ENCODE data around the gene HSPD1. TPM values are rescaled to one million over a fixed set of nuclear protein-coding genes. Genes with fewer than 3 reads are reported as not detected.
"Not testable (repeated sequence)": the region's sequence is repeated elsewhere in the genome, so short reads cannot be mapped to it uniquely, and the experiment has no call there.

Gene HSPD1
- total RNA-seq, 2 donors from 2014 or later, result 646 to 811 TPM

DNA sequence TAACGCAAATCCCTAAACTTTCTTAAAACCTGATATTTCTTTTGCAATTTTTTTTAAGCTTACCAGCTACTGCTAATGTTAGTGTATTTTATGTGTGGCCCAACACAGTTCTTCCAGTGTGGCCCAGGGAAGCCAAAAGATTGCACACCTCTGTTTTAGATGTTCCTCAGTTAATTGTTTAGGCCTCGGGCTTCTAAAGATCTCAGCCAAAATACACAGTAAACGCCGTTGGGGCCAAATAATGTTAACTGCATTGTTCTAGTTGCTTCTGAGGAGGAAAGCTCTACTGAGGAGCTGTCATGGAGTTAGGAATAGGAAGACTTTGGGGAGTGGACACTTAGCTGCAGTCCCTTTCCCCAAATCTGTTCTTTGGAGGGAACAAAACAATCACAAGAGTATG, 2.6 kb upstream of the HSPD1 start:
- H3K36me3 Mint-ChIP-seq, result peaks cover 55 to 64% of the 10 kb centered on the region in 2 donors
- DNase-seq (ENCODE audit: low spot score in 2 of 2) (no peak), ATAC-seq (no peak)
- H3K27ac Mint-ChIP-seq, result peak overlapping the region; percentile 95 to 96
- H3K9me3 Mint-ChIP-seq, result no peaks in the 10 kb centered on the region

DNA sequence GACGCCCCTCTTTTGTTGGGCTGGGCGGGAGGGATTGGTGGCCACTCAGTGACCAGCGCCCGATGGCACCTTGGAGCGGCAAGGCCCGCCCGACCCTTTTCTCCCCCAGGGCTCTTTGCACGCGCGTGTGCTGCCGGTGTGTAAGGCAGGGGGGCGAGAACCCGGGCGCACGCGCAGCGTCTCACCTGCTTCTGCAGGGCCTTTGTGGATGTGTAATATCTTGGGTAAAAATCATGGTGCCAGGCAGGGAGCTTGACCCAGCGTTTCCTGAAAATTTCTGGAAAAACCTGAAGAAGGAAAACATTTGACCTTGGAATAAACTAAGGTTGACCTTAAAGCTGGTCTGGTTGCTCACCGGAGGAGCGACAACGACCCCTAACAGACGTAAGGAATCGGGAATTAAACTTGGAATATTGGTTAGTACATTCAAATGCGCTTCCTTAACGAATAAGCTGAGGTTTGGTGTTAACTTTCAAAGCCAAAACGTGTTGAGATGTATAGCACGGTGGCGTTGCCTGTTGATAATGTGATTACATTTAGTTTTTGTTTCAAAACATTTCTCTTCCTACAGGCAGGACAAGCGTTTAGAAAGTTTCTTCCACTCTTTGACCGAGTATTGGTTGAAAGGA, 977 bp upstream of the HSPD1 start:
- ATAC-seq (peak; percentile 0 to 2), DNase-seq (ENCODE audit: low spot score in 2 of 2) (no peak)
- no peaks in the 10 kb centered on the region for H3K9me3 Mint-ChIP-seq
- H3K36me3 Mint-ChIP-seq, result peaks cover 71 to 80% of the 10 kb centered on the region in 2 donors
- H3K27ac Mint-ChIP-seq, result peak overlapping the region; percentile 95 to 96

DNA sequence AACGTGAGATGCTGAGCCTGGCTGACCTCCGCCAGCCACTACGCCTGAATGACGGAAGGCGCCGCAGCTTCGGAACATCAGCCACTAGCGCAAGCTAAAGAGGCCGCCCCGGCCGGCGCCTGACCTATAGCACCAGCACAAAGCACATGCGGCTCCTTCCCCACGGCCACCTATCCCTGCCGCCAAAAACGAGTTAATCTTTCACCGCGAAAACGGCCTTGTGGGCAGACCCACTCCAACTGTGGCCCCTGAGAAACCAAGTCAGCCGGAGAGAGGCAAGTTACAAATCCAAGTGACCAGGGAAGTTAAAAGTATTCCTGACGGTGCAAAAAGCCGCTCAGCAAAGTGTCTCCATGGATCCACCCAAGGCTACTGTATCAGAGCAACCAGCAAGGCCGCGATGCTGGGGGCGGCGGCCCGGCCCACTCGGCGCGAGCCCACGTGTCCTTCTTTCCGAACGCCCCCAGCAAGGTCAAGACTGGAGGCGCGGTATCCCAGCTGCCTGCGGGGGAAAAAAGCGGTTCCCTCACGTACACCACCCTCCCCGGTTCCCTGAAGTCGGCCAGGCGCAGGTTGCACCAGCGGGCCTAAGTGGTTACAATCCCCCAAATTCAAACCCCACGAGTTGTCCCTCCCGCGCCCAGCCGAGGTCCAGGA, 575 bp downstream of the HSPD1 start:
- Mint-ChIP-seq H3K36me3 (peaks cover 73 to 81% of the 10 kb centered on the region in 2 donors), H3K27ac (peak overlapping the region; percentile 96 to 98), H3K9me3 (no peaks in the 10 kb centered on the region)
- ATAC-seq (peak in 1 of 2 donors; percentile 35), DNase-seq (ENCODE audit: low spot score in 2 of 2) (peak; percentile 56 to 80)

DNA sequence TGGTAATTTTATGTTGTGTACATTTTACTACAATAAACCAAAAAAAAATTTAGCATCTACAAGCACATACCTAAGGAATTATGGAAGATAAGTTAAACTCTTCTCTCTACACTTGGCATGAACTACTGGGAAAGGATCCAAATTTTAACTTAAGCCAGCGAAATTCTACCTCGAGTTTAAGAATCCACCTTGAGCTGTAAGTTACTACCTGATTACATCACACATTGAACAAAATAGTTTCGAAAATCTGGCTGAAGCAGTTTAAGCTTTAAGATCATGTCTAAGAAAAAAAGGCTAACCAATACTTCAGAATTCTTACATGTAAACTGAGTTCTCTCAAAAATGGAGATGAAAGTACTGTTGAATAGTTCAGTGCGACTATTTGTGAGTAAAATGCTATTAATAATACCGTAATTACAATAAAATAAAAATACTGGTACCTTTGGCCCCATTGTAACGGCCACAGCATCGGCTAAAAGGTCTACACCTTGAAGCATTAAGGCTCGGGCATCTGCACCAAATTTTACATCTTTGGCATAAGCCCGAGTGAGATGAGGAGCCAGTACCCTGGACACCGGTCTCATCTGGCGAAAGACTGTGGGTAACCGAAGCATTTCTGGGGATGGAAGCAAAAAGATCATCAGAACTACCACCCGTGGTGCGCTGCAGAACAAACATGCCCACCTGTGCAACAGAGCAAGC, 1.3 kb downstream of the HSPD1 start:
- ATAC-seq (no peak), DNase-seq (ENCODE audit: low spot score in 2 of 2) (no peak)
- peaks cover 67 to 76% of the 10 kb centered on the region in 2 donors for H3K36me3 Mint-ChIP-seq
- H3K27ac Mint-ChIP-seq, result peak overlapping the region; percentile 96 to 98
- H3K9me3 Mint-ChIP-seq, result no peaks in the 10 kb centered on the region

DNA sequence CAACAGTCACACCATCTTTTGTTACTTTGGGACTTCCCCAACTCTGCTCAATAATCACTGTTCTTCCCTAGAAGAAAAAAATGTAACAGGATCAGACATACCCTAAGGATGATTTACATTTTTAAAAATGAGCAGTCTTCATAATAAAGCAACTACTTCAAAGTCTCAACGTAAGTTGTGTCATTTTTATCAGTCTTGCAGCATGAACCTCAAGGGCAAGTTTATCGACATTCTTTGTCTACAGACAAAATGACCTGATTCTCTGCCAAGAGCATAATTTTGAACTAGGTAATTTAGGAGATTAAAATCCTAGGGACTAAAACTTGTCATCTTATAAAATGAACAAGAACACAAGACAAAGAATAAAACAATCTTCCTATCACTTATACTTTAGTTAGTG, 2.3 kb downstream of the HSPD1 start:
- no peak for DNase-seq (ENCODE audit: low spot score in 2 of 2)
- peaks cover 69 to 77% of the 10 kb centered on the region in 2 donors for H3K36me3 Mint-ChIP-seq
- peak overlapping the region; percentile 96 to 98 for H3K27ac Mint-ChIP-seq
- ATAC-seq, result no peak
- no peaks in the 10 kb centered on the region for H3K9me3 Mint-ChIP-seq

DNA sequence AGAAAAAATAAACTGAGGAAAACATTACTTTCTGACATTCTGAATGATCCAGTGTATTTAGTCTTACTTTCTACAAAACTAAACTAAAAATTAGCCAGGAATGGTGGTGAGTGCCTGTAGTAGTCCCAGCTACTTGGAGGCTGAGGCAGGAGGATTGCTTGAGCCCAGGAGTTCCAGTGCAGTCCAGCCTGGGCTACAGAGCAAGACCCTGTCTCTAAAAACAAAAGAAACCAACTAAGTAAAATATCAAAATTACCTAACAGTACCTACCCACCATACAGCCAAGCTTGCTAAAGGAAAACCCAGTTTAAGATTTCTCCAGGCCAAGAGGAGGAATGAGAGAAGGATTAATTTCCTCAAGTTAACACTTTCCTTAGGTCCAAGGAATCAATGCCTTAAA, 2.9 kb downstream of the HSPD1 start:
- H3K9me3 Mint-ChIP-seq, result no peaks in the 10 kb centered on the region
- peak overlapping the region; percentile 59 to 96 for H3K27ac Mint-ChIP-seq
- ATAC-seq, result no peak
- H3K36me3 Mint-ChIP-seq, result peaks cover 64 to 72% of the 10 kb centered on the region in 2 donors
- no peak for DNase-seq (ENCODE audit: low spot score in 2 of 2)

DNA sequence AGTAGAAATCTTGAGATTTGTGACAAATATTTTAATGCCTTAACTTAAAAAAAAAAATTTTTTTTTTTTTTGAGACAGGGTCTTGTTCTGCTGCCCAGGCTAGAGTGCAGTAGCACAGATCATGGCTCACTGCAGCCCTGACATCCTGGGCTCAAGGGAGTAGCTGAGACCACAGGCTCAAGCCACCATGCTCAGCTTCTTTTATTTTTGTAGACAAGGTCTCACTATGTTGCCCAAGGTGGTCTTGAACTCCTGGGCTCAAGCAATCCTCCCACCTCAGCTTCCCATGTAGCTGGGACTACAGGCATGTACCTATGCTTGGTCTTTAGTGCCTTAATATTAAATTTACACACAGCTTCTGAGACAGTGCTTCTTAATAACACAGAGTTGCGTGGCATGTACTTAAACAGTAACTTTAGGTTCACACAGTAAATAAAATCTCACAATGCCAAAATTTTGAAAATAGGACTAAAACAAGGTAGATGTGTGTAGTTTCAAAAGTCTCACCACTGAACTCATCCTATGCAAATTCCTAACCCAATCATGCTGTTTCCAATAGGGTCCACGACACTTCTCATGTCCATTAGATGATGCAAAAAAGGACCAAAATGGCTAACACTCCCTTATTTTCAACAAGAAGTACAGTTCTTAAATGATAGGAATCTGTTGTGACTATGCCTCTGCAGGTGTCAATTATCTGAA, 4.1 kb downstream of the HSPD1 start:
- Mint-ChIP-seq H3K27ac (peak overlapping the region; percentile 59 to 96), H3K9me3 (no peaks in the 10 kb centered on the region), H3K36me3 (peaks cover 60 to 72% of the 10 kb centered on the region in 2 donors)
- ATAC-seq, result no peak
- no peak for DNase-seq (ENCODE audit: low spot score in 2 of 2)

DNA sequence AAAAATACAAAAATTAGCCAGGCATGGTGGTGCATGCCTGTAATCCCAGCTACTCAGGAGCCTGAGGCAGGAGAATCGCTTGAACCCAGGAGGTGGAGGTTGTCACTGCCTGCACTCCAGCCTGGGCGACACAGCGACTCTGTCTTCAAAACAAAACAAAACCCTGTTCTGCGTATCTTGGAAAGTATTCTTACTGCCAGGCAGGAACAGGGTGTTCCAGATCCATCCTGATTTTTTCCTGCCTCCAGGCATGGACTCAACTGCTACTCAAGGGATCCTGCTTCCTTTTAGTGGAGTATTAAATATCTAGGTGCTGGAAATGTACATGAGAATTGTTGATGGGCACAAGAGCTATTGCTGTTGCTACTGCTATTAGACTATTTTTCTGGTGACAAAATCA, 12.3 kb downstream of the HSPD1 start:
- H3K36me3 Mint-ChIP-seq, result peaks cover 26 to 82% of the 10 kb centered on the region in 2 donors
- ATAC-seq, result no peak
- H3K9me3 Mint-ChIP-seq, result peaks cover 0 to 9% of the 10 kb centered on the region in 2 donors
- DNase-seq (ENCODE audit: low spot score in 2 of 2), result no peak
- H3K27ac Mint-ChIP-seq, result no peak overlapping the region

DNA sequence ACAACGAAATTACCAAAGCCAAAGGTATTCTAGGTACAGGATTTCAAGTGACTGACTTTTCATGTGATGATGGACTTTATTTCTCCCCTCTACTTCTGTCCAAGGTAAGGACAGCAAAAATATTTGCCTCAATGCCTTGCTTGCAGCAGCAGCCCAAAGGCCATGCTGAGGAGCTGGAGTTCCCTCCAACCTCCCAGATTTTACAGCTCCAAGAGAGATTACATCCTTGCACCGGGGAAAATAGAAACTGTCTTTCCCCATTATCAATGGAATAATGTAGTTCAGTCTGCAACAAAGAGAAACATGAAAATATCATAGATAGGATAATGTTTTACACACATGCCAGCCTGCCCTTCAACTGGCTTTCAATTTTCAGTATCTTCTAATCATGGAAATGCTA, 13.5 kb downstream of the HSPD1 start:
- ATAC-seq, result no peak
- Mint-ChIP-seq H3K27ac (no peak overlapping the region), H3K36me3 (peaks cover 19 to 75% of the 10 kb centered on the region in 2 donors), H3K9me3 (peaks cover 0 to 9% of the 10 kb centered on the region in 2 donors)
- DNase-seq (ENCODE audit: low spot score in 2 of 2), result no peak

DNA sequence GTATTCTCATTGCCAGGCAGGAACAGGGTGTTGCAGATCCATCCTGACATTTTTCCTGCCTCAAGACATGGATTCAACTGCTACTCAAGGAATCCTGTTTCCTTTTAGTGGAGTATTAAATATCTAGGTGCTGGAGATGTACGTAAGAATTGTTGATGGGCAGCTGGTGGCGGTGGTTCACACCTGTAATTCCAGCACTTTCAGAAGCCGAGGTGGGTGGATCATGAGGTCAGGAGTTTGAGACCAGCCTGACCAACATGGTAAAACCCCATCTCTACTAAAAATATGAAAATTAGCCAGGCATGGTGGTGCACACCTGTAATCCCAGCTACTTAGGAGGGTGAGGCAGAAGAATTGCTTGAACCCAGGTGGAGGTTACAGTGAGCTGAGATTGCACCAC, 15.4 kb downstream of the HSPD1 start:
- not testable (repeated sequence) for DNase-seq (ENCODE audit: low spot score in 2 of 2); H3K27ac Mint-ChIP-seq; H3K9me3 Mint-ChIP-seq
- peak; percentile 3 to 21 for ATAC-seq
- peaks cover 15 to 65% of the 10 kb centered on the region in 2 donors for H3K36me3 Mint-ChIP-seq

DNA sequence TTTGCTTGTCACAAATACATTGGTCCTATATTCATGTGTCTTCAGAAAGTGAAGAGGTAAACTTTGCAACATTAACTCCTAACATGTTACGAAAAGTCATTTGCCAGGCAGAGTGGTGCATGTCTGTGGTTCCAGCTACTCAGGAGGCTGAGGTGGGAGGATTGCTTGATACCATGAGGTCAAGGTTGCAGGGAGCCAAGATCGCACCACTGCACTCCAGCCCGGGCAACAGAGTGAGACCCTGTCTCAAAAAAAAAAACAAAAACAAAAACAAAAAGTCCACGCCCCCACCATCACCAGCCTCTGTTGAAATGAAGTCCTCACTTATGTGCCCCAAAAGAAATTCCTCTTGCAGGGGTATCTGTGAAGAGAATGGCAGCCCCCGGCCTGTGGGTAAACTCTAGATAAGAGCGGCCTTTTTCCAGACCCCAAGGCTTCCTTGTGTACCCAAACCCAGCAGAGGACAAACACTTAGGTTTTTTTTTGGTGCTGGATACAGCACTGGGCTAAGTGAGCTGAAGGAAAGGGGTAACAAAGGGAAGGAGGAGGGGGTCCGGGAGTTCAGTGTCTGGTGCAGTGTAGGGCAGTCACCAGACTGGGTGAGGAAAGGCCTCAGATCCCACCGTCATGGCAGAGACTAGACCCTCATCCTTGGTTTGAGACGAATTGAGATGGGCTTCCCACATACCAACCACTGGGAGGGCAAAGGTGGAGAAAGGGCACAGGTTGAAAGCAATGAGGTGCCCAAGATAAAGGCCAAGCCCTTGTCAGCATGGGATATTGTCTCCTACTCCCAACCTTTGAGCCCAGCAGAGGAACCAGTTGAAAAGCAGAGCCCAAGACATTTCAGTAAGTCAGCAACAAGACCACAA, 19.2 kb downstream of the HSPD1 start:
- DNase-seq (ENCODE audit: low spot score in 2 of 2), result no peak
- ATAC-seq, result peak; percentile 12 to 21
- H3K36me3 Mint-ChIP-seq, result peaks cover 4 to 44% of the 10 kb centered on the region in 2 donors
- H3K9me3 Mint-ChIP-seq, result peaks cover 0 to 5% of the 10 kb centered on the region in 2 donors
- H3K27ac Mint-ChIP-seq, result peak overlapping the region in 1 of 2 donors; percentile 56

DNA sequence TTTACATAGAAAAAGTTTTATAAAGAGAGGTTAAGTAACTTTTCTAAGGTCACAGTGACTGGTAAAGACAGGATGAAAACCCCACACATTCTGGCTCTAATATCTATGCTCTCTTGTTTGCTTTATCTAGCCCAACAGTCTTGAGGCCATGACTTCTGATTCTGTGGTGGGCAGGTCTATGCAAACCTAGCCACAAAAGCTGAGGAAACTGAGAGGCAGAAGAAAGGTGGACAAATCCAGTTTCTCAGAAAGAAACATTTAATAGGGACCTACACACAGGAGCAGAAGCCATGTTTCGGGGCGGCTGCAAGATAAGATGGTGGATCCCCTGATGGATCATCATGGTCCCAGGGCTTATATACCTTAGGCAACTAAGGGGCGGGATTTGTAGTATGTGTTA, 21.8 kb downstream of the HSPD1 start:
- Mint-ChIP-seq H3K27ac (no peak overlapping the region), H3K9me3 (no peaks in the 10 kb centered on the region), H3K36me3 (peaks cover 4 to 23% of the 10 kb centered on the region in 2 donors)
- no peak for ATAC-seq
- no peak for DNase-seq (ENCODE audit: low spot score in 2 of 2)

DNA sequence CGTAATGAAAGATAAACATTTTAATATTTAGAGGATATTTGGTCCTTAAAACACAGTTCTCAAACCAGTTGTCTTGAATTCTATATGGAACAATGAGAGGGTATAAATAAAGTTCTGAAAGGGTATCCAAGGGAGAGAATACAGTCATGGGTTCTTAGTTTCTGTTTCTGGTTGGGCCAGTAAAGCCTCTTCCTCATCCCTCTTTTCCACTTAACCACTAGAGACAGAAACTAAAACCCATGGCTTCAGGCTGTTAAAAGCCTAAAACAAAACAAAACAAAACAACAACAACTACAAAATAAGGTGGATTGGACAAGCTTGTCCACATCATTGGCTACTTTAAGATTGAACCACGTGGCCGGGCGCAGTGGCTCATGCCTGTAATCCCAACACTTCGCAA, 27.5 kb downstream of the HSPD1 start:
- ATAC-seq, result no peak
- Mint-ChIP-seq H3K9me3 (no peaks in the 10 kb centered on the region), H3K27ac (no peak overlapping the region), H3K36me3 (peaks cover 0 to 10% of the 10 kb centered on the region in 2 donors)
- no peak for DNase-seq (ENCODE audit: low spot score in 2 of 2)

DNA sequence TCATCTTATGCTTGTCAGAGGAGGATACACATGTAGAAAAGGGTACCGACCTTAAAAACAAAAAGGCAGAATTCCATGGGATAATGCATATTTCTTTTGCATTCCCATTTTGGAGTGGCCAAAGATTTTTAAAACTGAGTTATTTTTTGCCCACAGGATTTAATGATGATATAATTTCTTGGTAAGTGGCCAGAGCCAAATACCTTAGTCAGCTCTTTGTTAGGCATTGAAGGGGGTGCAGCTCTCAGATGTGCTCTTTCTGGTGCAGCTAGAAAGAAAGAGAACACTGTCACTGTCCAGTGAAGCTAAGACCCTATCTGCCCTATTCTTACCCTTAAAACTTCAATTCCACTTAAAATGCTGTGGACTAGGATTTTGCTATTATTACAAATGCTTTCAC, 35.5 kb downstream of the HSPD1 start:
- H3K36me3 Mint-ChIP-seq, result peaks cover 0 to 5% of the 10 kb centered on the region in 2 donors
- no peak overlapping the region for H3K27ac Mint-ChIP-seq
- DNase-seq (ENCODE audit: low spot score in 2 of 2) (no peak), ATAC-seq (no peak)
- no peaks in the 10 kb centered on the region for H3K9me3 Mint-ChIP-seq

DNA sequence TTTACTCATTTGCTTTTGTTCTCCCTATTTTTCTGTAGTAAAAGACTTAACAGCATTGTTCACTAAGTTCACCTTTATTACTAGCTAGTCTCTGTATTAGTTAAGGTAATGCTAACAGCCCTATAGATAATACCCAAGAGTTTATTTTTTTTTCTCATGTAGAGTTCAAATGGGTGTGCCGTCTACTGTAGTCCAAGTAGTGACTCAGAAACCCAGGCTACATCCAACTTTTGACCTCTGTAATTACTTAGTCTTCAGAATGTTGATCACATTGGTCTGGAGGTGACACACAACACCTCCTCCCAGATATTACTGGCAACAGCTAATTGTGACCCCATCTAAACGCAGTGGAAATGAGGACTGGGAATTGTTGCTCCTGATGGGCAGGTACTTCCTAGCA, 38.6 kb downstream of the HSPD1 start:
- Mint-ChIP-seq H3K27ac (no peak overlapping the region), H3K9me3 (no peaks in the 10 kb centered on the region), H3K36me3 (peaks cover 0 to 2% of the 10 kb centered on the region in 2 donors)
- ATAC-seq (no peak), DNase-seq (ENCODE audit: low spot score in 2 of 2) (no peak)

DNA sequence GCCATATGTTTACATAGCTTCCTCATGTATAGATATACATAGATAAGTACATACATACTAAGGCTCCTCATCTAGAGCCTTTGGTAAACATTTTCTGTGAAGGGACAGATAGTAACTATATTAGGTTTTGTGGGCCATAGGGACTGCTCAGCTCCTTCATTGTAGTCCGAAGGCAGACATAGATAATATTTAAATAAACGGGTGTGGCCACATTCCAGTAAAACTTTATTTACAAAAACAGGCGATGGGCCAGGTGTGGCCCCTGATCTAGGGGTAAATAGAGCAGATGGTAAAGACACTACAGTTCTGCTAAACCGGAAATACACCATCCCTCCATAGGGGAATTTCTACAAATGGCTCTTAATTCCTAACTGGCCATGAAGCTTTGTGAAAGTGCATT, 39.0 kb downstream of the HSPD1 start:
- Mint-ChIP-seq H3K9me3 (no peaks in the 10 kb centered on the region), H3K36me3 (no peaks in the 10 kb centered on the region), H3K27ac (no peak overlapping the region)
- ATAC-seq, result no peak
- DNase-seq (ENCODE audit: low spot score in 2 of 2), result no peak
